ENCODE results near the gene GALM.

GALM gene

DNA sequence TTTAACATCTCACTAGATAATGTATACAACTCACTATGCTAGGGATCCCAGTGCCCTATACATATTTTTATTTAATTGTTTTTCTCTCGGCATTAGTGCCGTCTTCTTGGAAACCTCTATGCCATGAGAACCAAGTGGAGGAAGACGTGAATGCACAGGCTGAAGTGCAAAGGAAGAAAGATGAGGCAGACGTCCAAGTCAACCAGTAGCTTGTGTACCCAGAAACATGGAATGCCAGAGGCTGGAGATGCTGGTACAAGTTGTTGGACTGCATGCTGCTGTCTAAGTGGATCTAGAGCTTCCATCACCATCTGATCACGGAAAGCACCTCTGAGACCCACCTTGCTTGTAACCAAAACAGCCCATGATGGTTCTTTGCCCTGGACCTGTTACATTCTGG is 99.6 kb downstream of the GALM start:
- DNase-seq (ENCODE audit: low read depth, low spot score), result no peak

DNA sequence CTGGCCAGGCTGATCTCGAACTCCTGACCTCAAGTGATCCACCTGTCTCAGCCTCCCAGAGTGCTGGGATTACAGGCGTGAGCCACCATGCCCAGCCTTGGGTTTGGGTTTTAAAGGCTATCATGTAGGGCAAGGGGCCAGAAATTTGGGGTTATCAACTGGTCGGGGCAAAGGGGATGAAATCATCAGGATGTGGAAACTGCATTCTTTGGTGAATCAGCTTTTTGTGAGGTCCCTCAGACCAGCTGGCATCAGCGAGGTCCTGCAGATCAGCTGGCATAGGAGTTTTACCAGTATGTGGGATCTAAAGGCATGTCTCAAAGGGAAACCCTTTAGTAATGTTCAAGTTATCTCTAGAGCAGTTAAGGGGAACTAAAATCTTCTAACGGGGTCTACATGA is 105.7 kb downstream of the GALM start:
- no peak for DNase-seq (ENCODE audit: low read depth, low spot score)

DNA sequence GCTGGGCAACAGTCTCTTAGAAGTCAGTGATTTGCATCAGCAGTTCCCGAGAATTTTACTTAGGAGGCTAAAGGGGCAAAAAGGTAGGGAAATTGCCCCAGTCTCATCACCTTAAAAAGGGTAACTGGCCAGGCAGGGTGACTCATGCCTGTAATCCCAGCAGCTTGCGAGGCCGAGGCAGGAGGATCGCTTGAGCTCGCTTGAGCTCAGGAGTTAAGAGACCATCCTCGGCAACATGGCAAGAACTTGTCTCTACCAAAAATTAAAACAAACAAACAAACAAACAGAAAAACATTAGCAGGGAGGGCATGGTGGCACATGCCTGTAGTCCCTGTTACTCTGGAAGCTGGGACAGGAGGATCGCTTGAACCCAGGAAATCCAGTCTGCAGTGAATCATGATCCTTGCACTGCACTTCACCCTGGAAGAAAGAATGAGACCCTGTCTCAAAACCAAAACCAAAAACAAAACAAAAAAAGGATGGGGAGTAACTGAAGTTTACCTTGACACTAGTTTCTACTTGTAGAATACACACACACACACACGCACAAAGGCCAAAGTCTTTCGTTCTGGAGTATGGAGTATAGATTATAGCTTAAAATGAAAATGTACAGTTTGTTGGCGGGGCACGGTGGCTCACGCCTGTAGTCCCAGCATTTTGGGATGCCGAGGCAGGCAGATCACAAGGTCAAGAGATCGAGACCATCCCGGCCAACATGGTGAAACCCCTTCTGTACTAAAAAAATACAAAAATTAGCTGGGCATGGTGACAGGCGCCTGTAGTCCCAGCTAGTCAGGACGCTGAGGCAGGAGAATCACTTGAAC is 109.4 kb downstream of the GALM start:
- no peak for DNase-seq (ENCODE audit: low read depth, low spot score)

DNA sequence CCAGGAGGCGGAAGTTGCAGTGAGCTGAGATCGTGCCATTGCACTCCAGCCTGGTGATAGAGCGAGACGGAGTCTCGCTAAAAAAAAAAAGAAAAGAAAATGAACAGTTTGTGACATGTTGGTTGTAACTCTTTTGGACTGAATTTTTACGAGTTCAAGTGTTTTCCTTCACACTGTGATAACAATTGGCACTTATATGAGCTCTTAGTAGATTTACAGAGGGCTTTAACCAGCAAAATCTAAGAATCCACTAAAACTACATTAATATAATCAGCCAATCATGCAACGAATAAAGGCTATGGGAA is 110.0 kb downstream of the GALM start:
- DNase-seq (ENCODE audit: low read depth, low spot score), result no peak

DNA sequence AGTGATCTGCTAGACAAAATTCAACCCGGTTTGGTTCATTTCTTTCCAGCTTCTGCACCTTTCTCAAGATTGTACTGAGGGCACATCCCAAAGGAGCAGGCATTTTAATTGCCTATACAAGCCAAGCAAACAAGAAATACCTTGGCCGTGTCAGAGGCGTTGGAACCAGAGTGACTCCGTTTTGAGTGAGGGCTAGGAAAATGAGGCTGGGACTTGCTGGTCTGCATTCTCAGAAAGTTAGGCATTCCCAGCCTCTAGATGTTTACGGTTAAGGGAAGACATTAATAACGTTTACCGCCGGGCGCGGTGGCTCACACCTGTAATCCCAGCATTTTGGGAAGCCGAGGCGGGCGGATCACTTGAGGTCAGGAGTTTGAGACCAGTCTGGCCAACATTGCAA is 110.6 kb downstream of the GALM start:
- DNase-seq (ENCODE audit: low read depth, low spot score), result peak; percentile 63

DNA sequence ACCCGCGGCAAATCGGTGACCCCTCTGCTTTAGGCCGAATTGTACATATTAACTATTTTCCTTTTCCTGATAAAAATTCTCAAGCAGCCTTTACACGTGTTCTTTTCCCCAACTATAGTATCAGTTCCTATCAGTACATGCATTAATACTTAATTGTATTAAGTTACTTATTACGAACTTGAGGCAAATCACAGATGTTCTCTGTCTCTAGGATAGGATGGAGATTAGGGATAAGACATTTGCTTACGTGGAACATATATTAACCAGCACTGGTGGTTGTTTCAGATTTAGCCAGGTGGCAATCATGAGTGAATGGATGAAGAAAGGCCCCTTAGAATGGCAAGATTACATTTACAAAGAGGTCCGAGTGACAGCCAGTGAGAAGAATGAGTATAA is 112.8 kb downstream of the GALM start:
- no peak for DNase-seq (ENCODE audit: low read depth, low spot score)

DNA sequence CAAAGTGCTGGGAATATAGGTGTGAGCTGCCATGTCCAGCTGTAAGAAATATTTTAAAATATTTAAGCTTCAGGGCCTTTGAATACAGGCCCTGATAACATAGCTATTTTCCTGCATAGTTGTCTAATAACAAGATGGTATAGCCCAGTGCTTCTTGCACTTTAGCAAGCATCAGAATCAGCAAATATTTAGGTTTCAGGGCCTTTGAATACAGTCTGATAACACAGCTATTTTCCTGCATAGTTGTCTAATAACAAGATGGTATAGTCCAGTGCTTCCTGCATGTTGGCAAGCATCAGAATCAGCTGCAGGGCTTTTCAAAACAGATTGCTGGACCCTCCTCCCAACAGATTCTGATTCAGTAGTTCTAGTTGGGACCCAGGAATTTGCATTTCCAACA is 117.7 kb downstream of the GALM start:
- DNase-seq (ENCODE audit: low read depth, low spot score), result no peak

Data from ELF-1 (cell line).